ENCODE measurements around the gene ASAP2. TPM values are rescaled to one million over a fixed set of nuclear protein-coding genes. Genes with fewer than 3 reads are reported as not detected.

ASAP2 gene
- total RNA-seq, 1 experiment from 2014 or later = 14.3 TPM

GRCh38 chr2:9230051-9230802, 23.6 kb downstream of the ASAP2 start:
- CTCF ChIA-PET = no interaction called here
- no peak overlapping the region for H3K27ac Mint-ChIP-seq

More at GRCh38 chr2:9230051-9230802, 23.6 kb downstream of the ASAP2 start:
- ATAC-seq = no peak
- TF ChIP-seq ERG (CRISPR knock-in tag; IDR thresholded peaks at IDR 0.05) (no peak), FOXP4 (CRISPR knock-in tag; IDR thresholded peaks at IDR 0.05) (no peak), MAX (CRISPR knock-in tag; IDR thresholded peaks at IDR 0.05) (no peak), OVOL2 (CRISPR knock-in tag; IDR thresholded peaks at IDR 0.05; ENCODE audit: borderline replicate concordance) (no peak), MXD4 (CRISPR knock-in tag; IDR thresholded peaks at IDR 0.05; ENCODE audit: borderline replicate concordance) (no peak), ZNF281 (CRISPR knock-in tag; IDR thresholded peaks at IDR 0.05) (no peak), ZNF512 (CRISPR knock-in tag; IDR thresholded peaks at IDR 0.05; ENCODE audit: borderline replicate concordance) (no peak), ZMAT4 (CRISPR knock-in tag; IDR thresholded peaks at IDR 0.05) (no peak), SMAD4 (CRISPR knock-in tag; IDR thresholded peaks at IDR 0.05) (no peak), ARID4B (CRISPR knock-in tag; IDR thresholded peaks at IDR 0.05; ENCODE audit: borderline replicate concordance) (no peak), NFATC4 (CRISPR knock-in tag; IDR thresholded peaks at IDR 0.05) (no peak), CBFB (CRISPR knock-in tag; IDR thresholded peaks at IDR 0.05; ENCODE audit: low read depth) (no peak), PREB (CRISPR knock-in tag; IDR thresholded peaks at IDR 0.05; ENCODE audit: borderline replicate concordance) (no peak)
- DNase-seq (ENCODE audit: low spot score) = no peak
- Mint-ChIP-seq H3K4me3 (no peak overlapping the region), H3K27me3 (ENCODE audit: low read depth) (no peaks in the 10 kb centered on the region; the same call in 1 of the 2 replicates), H3K9me3 (no peaks in the 10 kb centered on the region), H3K36me3 (no peaks in the 10 kb centered on the region), H3K4me1 (peaks cover 45% of the 10 kb centered on the region)
- POLR2A ChIA-PET = no interaction called here

All from WTC11 (cell line).